ENCODE results near the gene ACAN.

GRCh38 chr15:88775776-88776175, 27.5 kb upstream of the ACAN start:
- TF ChIP-seq CTCF (IDR thresholded peaks at IDR 0.05) = no peak
- no peak for TF ChIP-seq POLR2A (IDR thresholded peaks at IDR 0.05)
- no peak for TF ChIP-seq POLR2AphosphoS5 (IDR thresholded peaks at IDR 0.05)
- TF ChIP-seq EP300 (IDR thresholded peaks at IDR 0.05) = no peak

All from stomach (tissue), 4 donors.